ENCODE results near the gene LDLRAD4.
"Not testable (repeated sequence)": the region's sequence is repeated elsewhere in the genome, so short reads cannot be mapped to it uniquely, and the experiment has no call there.

The LDLRAD4 gene

GRCh38 chr18:13337369-13337768 lies 118.8 kb downstream of the LDLRAD4 start:
- Histone ChIP-seq H4K91ac (ENCODE audit: low read length) (no peak overlapping the region), H4K8ac (ENCODE audit: low read length) (no peak overlapping the region), H3K79me1 (replicated peaks; ENCODE audit: low read length, poor library complexity, severe bottlenecking) (no peaks in the 10 kb centered on the region), H3K23ac (ENCODE audit: low read length in 2 of 2) (no peak overlapping the region), H3K36me3 (ENCODE audit: control insufficient read depth in 1 of 2, insufficient read depth in 2 of 2, low read depth in 1 of 2, low read length in 2 of 2) (no peaks in the 10 kb centered on the region), H2BK120ac (ENCODE audit: low read depth, low read length) (no peak overlapping the region), H3K4me1 (ENCODE audit: control insufficient read depth, insufficient read depth, low read depth, low read length) (no peaks in the 10 kb centered on the region), H3K18ac (ENCODE audit: low read depth in 1 of 2, low read length in 2 of 2) (no peak overlapping the region), H3K4me2 (ENCODE audit: low read length, poor library complexity, severe bottlenecking) (no peak overlapping the region), H3K9me3 (ENCODE audit: control insufficient read depth, low read length) (peaks cover 7% of the 10 kb centered on the region), H2AFZ (ENCODE audit: low read depth, low read length) (no peak overlapping the region), H3K27ac (ENCODE audit: low read length, poor library complexity, severe bottlenecking) (no peak overlapping the region), H2BK5ac (ENCODE audit: low read depth, low read length, poor library complexity, severe bottlenecking) (no peak overlapping the region), H3K9ac (ENCODE audit: low read length) (no peak overlapping the region), H3K4me3 (ENCODE audit: insufficient read depth in 1 of 2, low read depth in 1 of 2, low read length in 2 of 2) (no peak overlapping the region), H2BK15ac (ENCODE audit: low read depth, poor library complexity, severe bottlenecking) (no peak overlapping the region), H3K14ac (ENCODE audit: low read length in 2 of 2) (no peak overlapping the region), H3K27me3 (ENCODE audit: control insufficient read depth in 1 of 2, insufficient read depth in 1 of 2, low read length in 2 of 2) (peaks cover 0 to 8% of the 10 kb centered on the region in 2 experiments), H3K4ac (ENCODE audit: low read depth in 1 of 2, low read length in 2 of 2) (no peak overlapping the region), H2BK12ac (ENCODE audit: low read length in 2 of 2) (no peak overlapping the region), H2AK5ac (ENCODE audit: low read length, severe bottlenecking) (no peak overlapping the region)
- DNase-seq: no peak
- WGBS: 89% methylated on average over 4 of the region's 6 CpGs

DNA sequence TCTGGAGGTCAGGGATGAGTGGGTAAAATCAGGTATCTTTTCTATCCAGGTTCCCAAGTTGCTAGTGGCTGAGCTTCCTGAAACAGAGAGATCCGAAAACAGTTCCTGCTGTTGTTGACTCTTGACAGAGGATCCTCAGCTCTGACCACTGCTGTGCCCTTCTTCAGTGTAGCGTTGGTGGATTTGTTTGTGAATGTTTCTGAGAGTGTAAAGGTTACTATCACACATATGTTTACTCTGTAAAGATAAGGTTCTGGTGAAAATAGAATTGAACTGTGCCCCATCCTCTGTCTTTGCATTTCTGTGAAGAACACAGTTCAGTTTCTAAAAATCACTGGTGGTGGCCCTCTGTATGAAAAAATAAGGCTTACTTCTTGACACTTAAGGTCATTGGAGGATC lies 119.8 kb downstream of the LDLRAD4 start:
- H3K4me2 ChIP-seq (ENCODE audit: low read length, poor library complexity, severe bottlenecking): no peak overlapping the region
- peaks cover 0 to 8% of the 10 kb centered on the region in 2 experiments for H3K27me3 ChIP-seq (ENCODE audit: control insufficient read depth in 1 of 2, insufficient read depth in 1 of 2, low read length in 2 of 2)
- peaks cover 7% of the 10 kb centered on the region for H3K9me3 ChIP-seq (ENCODE audit: control insufficient read depth, low read length)
- no peak overlapping the region for H3K4me3 ChIP-seq (ENCODE audit: insufficient read depth in 1 of 2, low read depth in 1 of 2, low read length in 2 of 2)
- no peak overlapping the region for H3K9ac ChIP-seq (ENCODE audit: low read length)
- DNase-seq: no peak
- no peak overlapping the region for H3K14ac ChIP-seq (ENCODE audit: low read length in 2 of 2)
- no peak overlapping the region for H3K18ac ChIP-seq (ENCODE audit: low read depth in 1 of 2, low read length in 2 of 2)
- no peak overlapping the region for H3K27ac ChIP-seq (ENCODE audit: low read length, poor library complexity, severe bottlenecking)
- no peaks in the 10 kb centered on the region for H3K36me3 ChIP-seq (ENCODE audit: control insufficient read depth in 1 of 2, insufficient read depth in 2 of 2, low read depth in 1 of 2, low read length in 2 of 2)
- H2BK5ac ChIP-seq (ENCODE audit: low read depth, low read length, poor library complexity, severe bottlenecking): no peak overlapping the region
- H3K79me1 ChIP-seq (replicated peaks; ENCODE audit: low read length, poor library complexity, severe bottlenecking): no peaks in the 10 kb centered on the region
- H2AFZ ChIP-seq (ENCODE audit: low read depth, low read length): no peak overlapping the region
- H3K4me1 ChIP-seq (ENCODE audit: control insufficient read depth, insufficient read depth, low read depth, low read length): no peaks in the 10 kb centered on the region
- no peak overlapping the region for H4K91ac ChIP-seq (ENCODE audit: low read length)
- no peak overlapping the region for H3K23ac ChIP-seq (ENCODE audit: low read length in 2 of 2)
- WGBS: 74% methylated on average over 2 of the region's 2 CpGs
- H2AK5ac ChIP-seq (ENCODE audit: low read length, severe bottlenecking): no peak overlapping the region
- H2BK120ac ChIP-seq (ENCODE audit: low read depth, low read length): no peak overlapping the region
- no peak overlapping the region for H2BK15ac ChIP-seq (ENCODE audit: low read depth, poor library complexity, severe bottlenecking)
- no peak overlapping the region for H2BK12ac ChIP-seq (ENCODE audit: low read length in 2 of 2)
- H4K8ac ChIP-seq (ENCODE audit: low read length): no peak overlapping the region
- H3K4ac ChIP-seq (ENCODE audit: low read depth in 1 of 2, low read length in 2 of 2): no peak overlapping the region

DNA sequence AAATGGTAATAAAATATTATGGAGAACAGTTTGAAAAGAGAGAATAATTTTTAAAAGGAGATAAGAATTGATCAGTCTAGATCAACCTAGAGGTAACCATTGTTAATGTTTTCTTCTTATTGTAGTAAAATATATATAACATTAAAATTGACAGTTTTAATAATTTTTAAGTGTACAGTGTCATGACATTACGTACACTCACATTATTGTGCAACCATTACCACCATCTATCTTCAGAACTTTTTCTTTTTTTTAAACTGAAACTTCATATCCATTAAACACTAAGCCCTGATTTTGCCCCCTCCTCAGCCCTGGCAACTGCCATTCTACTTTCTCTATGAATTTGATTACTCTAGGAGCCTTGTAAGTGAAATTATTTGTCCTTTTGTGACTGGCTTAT lies 121.1 kb downstream of the LDLRAD4 start:
- no peak overlapping the region for H2BK5ac ChIP-seq (ENCODE audit: low read depth, low read length, poor library complexity, severe bottlenecking)
- no peak overlapping the region for H2AFZ ChIP-seq (ENCODE audit: low read depth, low read length)
- H3K27ac ChIP-seq (ENCODE audit: low read length, poor library complexity, severe bottlenecking): no peak overlapping the region
- H2AK5ac ChIP-seq (ENCODE audit: low read length, severe bottlenecking): no peak overlapping the region
- H3K14ac ChIP-seq (ENCODE audit: low read length in 2 of 2): no peak overlapping the region
- DNase-seq: no peak
- H3K4ac ChIP-seq (ENCODE audit: low read depth in 1 of 2, low read length in 2 of 2): no peak overlapping the region
- H3K18ac ChIP-seq (ENCODE audit: low read depth in 1 of 2, low read length in 2 of 2): no peak overlapping the region
- H2BK120ac ChIP-seq (ENCODE audit: low read depth, low read length): no peak overlapping the region
- no peak overlapping the region for H3K23ac ChIP-seq (ENCODE audit: low read length in 2 of 2)
- WGBS: no CpG with 5 or more reads among the region's 1 CpG
- peaks cover 0 to 8% of the 10 kb centered on the region in 2 experiments for H3K27me3 ChIP-seq (ENCODE audit: control insufficient read depth in 1 of 2, insufficient read depth in 1 of 2, low read length in 2 of 2)
- H3K36me3 ChIP-seq (ENCODE audit: control insufficient read depth in 1 of 2, insufficient read depth in 2 of 2, low read depth in 1 of 2, low read length in 2 of 2): no peaks in the 10 kb centered on the region
- peaks cover 7% of the 10 kb centered on the region for H3K9me3 ChIP-seq (ENCODE audit: control insufficient read depth, low read length)
- H3K79me1 ChIP-seq (replicated peaks; ENCODE audit: low read length, poor library complexity, severe bottlenecking): no peaks in the 10 kb centered on the region
- H3K4me3 ChIP-seq (ENCODE audit: insufficient read depth in 1 of 2, low read depth in 1 of 2, low read length in 2 of 2): no peak overlapping the region
- H2BK12ac ChIP-seq (ENCODE audit: low read length in 2 of 2): no peak overlapping the region
- H4K91ac ChIP-seq (ENCODE audit: low read length): no peak overlapping the region
- H2BK15ac ChIP-seq (ENCODE audit: low read depth, poor library complexity, severe bottlenecking): no peak overlapping the region
- H4K8ac ChIP-seq (ENCODE audit: low read length): no peak overlapping the region
- H3K4me2 ChIP-seq (ENCODE audit: low read length, poor library complexity, severe bottlenecking): no peak overlapping the region
- no peak overlapping the region for H3K9ac ChIP-seq (ENCODE audit: low read length)
- H3K4me1 ChIP-seq (ENCODE audit: control insufficient read depth, insufficient read depth, low read depth, low read length): no peaks in the 10 kb centered on the region

GRCh38 chr18:13346449-13346848 lies 127.9 kb downstream of the LDLRAD4 start:
- not testable (repeated sequence) for H3K79me1 ChIP-seq (replicated peaks; ENCODE audit: low read length, poor library complexity, severe bottlenecking); H2BK5ac ChIP-seq (ENCODE audit: low read depth, low read length, poor library complexity, severe bottlenecking); H3K4me2 ChIP-seq (ENCODE audit: low read length, poor library complexity, severe bottlenecking); H3K9me3 ChIP-seq (ENCODE audit: control insufficient read depth, low read length); H3K9ac ChIP-seq (ENCODE audit: low read length); H3K27ac ChIP-seq (ENCODE audit: low read length, poor library complexity, severe bottlenecking); H2BK12ac ChIP-seq (ENCODE audit: low read length in 2 of 2); DNase-seq; H3K14ac ChIP-seq (ENCODE audit: low read length in 2 of 2); H4K91ac ChIP-seq (ENCODE audit: low read length); H3K27me3 ChIP-seq (ENCODE audit: control insufficient read depth in 1 of 2, insufficient read depth in 1 of 2, low read length in 2 of 2); H3K4me3 ChIP-seq (ENCODE audit: insufficient read depth in 1 of 2, low read depth in 1 of 2, low read length in 2 of 2); H2BK120ac ChIP-seq (ENCODE audit: low read depth, low read length); H2AFZ ChIP-seq (ENCODE audit: low read depth, low read length); H3K36me3 ChIP-seq (ENCODE audit: control insufficient read depth in 1 of 2, insufficient read depth in 2 of 2, low read depth in 1 of 2, low read length in 2 of 2); H3K4me1 ChIP-seq (ENCODE audit: control insufficient read depth, insufficient read depth, low read depth, low read length); H3K18ac ChIP-seq (ENCODE audit: low read depth in 1 of 2, low read length in 2 of 2); H4K8ac ChIP-seq (ENCODE audit: low read length); H2BK15ac ChIP-seq (ENCODE audit: low read depth, poor library complexity, severe bottlenecking); H2AK5ac ChIP-seq (ENCODE audit: low read length, severe bottlenecking); H3K23ac ChIP-seq (ENCODE audit: low read length in 2 of 2); H3K4ac ChIP-seq (ENCODE audit: low read depth in 1 of 2, low read length in 2 of 2)

All from mesenchymal stem cell (in vitro differentiated cells and primary cell).